Measurements from ENCODE around the gene EPGN.
"Not testable (repeated sequence)": the region's sequence is repeated elsewhere in the genome, so short reads cannot be mapped to it uniquely, and the experiment has no call there.

The EPGN gene

GRCh38 chr4:74340421-74340820, 32.2 kb downstream of the EPGN start:
- DNase-seq (ENCODE audit: low read depth in 2 of 2) = not testable (repeated sequence)

- no peak for DNase-seq (ENCODE audit: low read depth in 2 of 2)
These were observed 35.8 kb downstream of the EPGN start for GRCh38 chr4:74344031-74344430.

DNA sequence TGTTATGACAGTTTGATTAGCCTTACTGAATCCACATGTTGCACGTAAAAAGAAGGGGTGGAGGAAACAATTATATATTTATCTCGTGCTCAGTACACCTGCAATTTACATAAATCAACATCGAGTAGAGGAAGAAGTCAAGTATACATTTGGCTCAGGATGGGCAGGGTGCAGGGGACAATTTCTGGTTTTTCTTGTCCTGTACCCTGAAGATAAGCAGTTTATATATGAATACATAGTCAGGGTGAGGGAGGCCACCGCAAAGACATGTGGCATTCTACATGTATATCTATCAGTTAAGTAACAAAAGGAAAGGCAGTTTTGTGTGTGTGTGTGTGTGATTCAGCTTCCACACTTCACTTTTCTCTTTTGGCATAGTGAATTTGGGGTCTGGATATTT, 45.6 kb downstream of the EPGN start:
- DNase-seq (ENCODE audit: low read depth in 2 of 2) = no peak

GRCh38 chr4:74357965-74358364, 49.7 kb downstream of the EPGN start:
- no peak for DNase-seq (ENCODE audit: low read depth in 2 of 2)

- no peak for DNase-seq (ENCODE audit: low read depth in 2 of 2)
These were observed 53.4 kb downstream of the EPGN start for GRCh38 chr4:74361671-74362070.

DNA sequence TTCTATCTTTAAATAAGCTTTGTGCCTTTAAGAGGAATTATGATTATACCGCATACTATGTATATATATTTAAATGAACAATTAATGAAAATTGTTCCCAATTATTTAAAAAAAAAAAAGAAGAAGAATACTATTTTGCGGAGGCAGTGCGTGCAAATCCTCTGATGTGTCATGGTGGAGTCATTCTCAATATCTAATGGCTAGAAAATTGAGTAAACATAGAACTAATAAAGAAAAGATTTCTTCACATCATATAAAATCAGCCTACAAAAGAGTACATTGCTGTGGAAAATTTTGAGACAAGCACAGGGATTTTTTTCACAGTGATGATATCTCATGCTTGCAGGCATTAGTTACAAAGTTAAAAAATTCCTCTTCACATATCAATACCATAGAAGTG, 54.1 kb downstream of the EPGN start:
- no peak for DNase-seq (ENCODE audit: low read depth in 2 of 2)

- no peak for DNase-seq (ENCODE audit: low read depth in 2 of 2)
These were observed 56.0 kb downstream of the EPGN start for GRCh38 chr4:74364256-74364651.

GRCh38 chr4:74364652-74365491, 56.6 kb downstream of the EPGN start, which contains the start of gene EREG:
Gene EREG (plus strand): TSS chr4:74365145. CDS start chr4:74365309, 164 bp downstream.
- peak; percentile 1 to 14 for DNase-seq (ENCODE audit: low read depth in 2 of 2)

GRCh38 chr4:74365761-74366160, 57.5 kb downstream of the EPGN start:
- no peak for DNase-seq (ENCODE audit: low read depth in 2 of 2)

All from stimulated activated CD4-positive, alpha-beta T cell treated with anti-CD3 and anti-CD28 coated beads, Interleukin-4, amount 100 ng/mL, for 48 hours (primary cell).